Limb (tissue), 2 donors: ENCODE data around the gene GHITM.
"Not testable (repeated sequence)": the region's sequence is repeated elsewhere in the genome, so short reads cannot be mapped to it uniquely, and the experiment has no call there.

ENCODE experiments used
- DNase-seq, 2 donors: peaks; one replicate each; pipeline ENCODE4 v3.0.0-alpha.2; 2016; ENCODE audit errors: extremely low spot score in 2 of 2

The GHITM gene

GRCh38 chr10:84139126-84140035 lies at the start of gene GHITM:
Gene GHITM (plus strand): TSS chr10:84139509. CDS start chr10:84141501, 1,992 bp downstream.
- peak; percentile 98 to 100 for DNase-seq

- DNase-seq, result peak in 1 of 2 donors; percentile 49
Measured at GRCh38 chr10:84095811-84096497, 43.4 kb upstream of the GHITM start.

- DNase-seq, result peak in 1 of 2 donors; percentile 58
Measured at GRCh38 chr10:84097787-84098353, 41.4 kb upstream of the GHITM start.

- no peak for DNase-seq
Measured at GRCh38 chr10:84098667-84099066, 40.6 kb upstream of the GHITM start.

- no peak for DNase-seq
Measured at GRCh38 chr10:84101042-84101441, 38.3 kb upstream of the GHITM start.

GRCh38 chr10:84108797-84109196 lies 30.5 kb upstream of the GHITM start:
- DNase-seq, result no peak

- DNase-seq, result not testable (repeated sequence)
Measured at GRCh38 chr10:84109772-84110171, 29.5 kb upstream of the GHITM start.

GRCh38 chr10:84113468-84113867 lies 25.8 kb upstream of the GHITM start:
- not testable (repeated sequence) for DNase-seq

GRCh38 chr10:84114088-84114667 lies 25.1 kb upstream of the GHITM start:
- DNase-seq, result no peak

GRCh38 chr10:84117204-84117603 lies 22.1 kb upstream of the GHITM start:
- DNase-seq, result not testable (repeated sequence)

- peak in 1 of 2 donors; percentile 16 for DNase-seq
Measured at GRCh38 chr10:84117686-84118394, 21.5 kb upstream of the GHITM start.

GRCh38 chr10:84118395-84119006 lies 20.8 kb upstream of the GHITM start:
- no peak for DNase-seq

- DNase-seq, result no peak
Measured at GRCh38 chr10:84123362-84123761, 15.9 kb upstream of the GHITM start.

GRCh38 chr10:84125910-84126784 lies 13.2 kb upstream of the GHITM start:
- not testable (repeated sequence) for DNase-seq

- no peak for DNase-seq
Measured at GRCh38 chr10:84126785-84127167, 12.5 kb upstream of the GHITM start.

GRCh38 chr10:84135836-84136235 lies 3.5 kb upstream of the GHITM start:
- no peak for DNase-seq

- DNase-seq, result no peak
Measured at GRCh38 chr10:84137811-84138210, 1.5 kb upstream of the GHITM start.

- peak in 1 of 2 donors; percentile 32 for DNase-seq
Measured at GRCh38 chr10:84138478-84139125, 707 bp upstream of the GHITM start.

- DNase-seq, result no peak
Measured at GRCh38 chr10:84140036-84140379, 699 bp downstream of the GHITM start.
